Measurements from ENCODE around the gene UCHL1. TPM values are rescaled to one million over a fixed set of nuclear protein-coding genes. Genes with fewer than 3 reads are reported as not detected.

The UCHL1 gene
- total RNA-seq, 4 donors from 2014 or later = 3.5 to 81.4 (median 46.4) TPM

- DNase-seq = no peak
- intact Hi-C loops (cut with DNase I; ENCODE audit: low total_unique reads) = no loop called here
- Histone ChIP-seq H3K36me3 (no peaks in the 10 kb centered on the region), H3K27ac (no peak overlapping the region), H3K4me3 (no peak overlapping the region), H3K27me3 (no peaks in the 10 kb centered on the region), H3K4me1 (no peaks in the 10 kb centered on the region), H3K9me3 (no peaks in the 10 kb centered on the region)
- TF ChIP-seq POLR2A (IDR thresholded peaks at IDR 0.05) = no peak
- TF ChIP-seq CTCF (IDR thresholded peaks at IDR 0.05) = no peak
Observed at GRCh38 chr4:41285864-41286235, 29.1 kb downstream of the UCHL1 start.

- intact Hi-C loops (cut with DNase I; ENCODE audit: low total_unique reads) = no loop called here
- no peaks in the 10 kb centered on the region for H3K27me3 ChIP-seq
- no peaks in the 10 kb centered on the region for H3K36me3 ChIP-seq
- no peaks in the 10 kb centered on the region for H3K4me1 ChIP-seq
- no peak for TF ChIP-seq CTCF (IDR thresholded peaks at IDR 0.05)
- TF ChIP-seq POLR2A (IDR thresholded peaks at IDR 0.05) = no peak
- H3K27ac ChIP-seq = no peak overlapping the region
- H3K9me3 ChIP-seq = no peaks in the 10 kb centered on the region
- no peak for DNase-seq
- no peak overlapping the region for H3K4me3 ChIP-seq
Observed at GRCh38 chr4:41287005-41287404, 30.3 kb downstream of the UCHL1 start.

- H3K36me3 ChIP-seq = no peaks in the 10 kb centered on the region
- no peak for DNase-seq
- H3K4me3 ChIP-seq = no peak overlapping the region
- no peaks in the 10 kb centered on the region for H3K27me3 ChIP-seq
- intact Hi-C loops (cut with DNase I; ENCODE audit: low total_unique reads) = no loop called here
- TF ChIP-seq CTCF (IDR thresholded peaks at IDR 0.05) = no peak
- TF ChIP-seq POLR2A (IDR thresholded peaks at IDR 0.05) = no peak
- no peaks in the 10 kb centered on the region for H3K9me3 ChIP-seq
- no peak overlapping the region for H3K27ac ChIP-seq
- H3K4me1 ChIP-seq = no peaks in the 10 kb centered on the region
Observed at GRCh38 chr4:41287852-41288251, 31.1 kb downstream of the UCHL1 start.

- Histone ChIP-seq H3K9me3 (no peaks in the 10 kb centered on the region), H3K36me3 (no peaks in the 10 kb centered on the region), H3K4me1 (no peaks in the 10 kb centered on the region), H3K27me3 (no peaks in the 10 kb centered on the region), H3K27ac (no peak overlapping the region), H3K4me3 (no peak overlapping the region)
- no peak for DNase-seq
- no peak for TF ChIP-seq POLR2A (IDR thresholded peaks at IDR 0.05)
- no peak for TF ChIP-seq CTCF (IDR thresholded peaks at IDR 0.05)
- intact Hi-C loops (cut with DNase I; ENCODE audit: low total_unique reads) = no loop called here
Observed at GRCh38 chr4:41288254-41288653, 31.5 kb downstream of the UCHL1 start.

- no peaks in the 10 kb centered on the region for H3K27me3 ChIP-seq
- no peaks in the 10 kb centered on the region for H3K36me3 ChIP-seq
- TF ChIP-seq CTCF (IDR thresholded peaks at IDR 0.05) (no peak), POLR2A (IDR thresholded peaks at IDR 0.05) (no peak)
- no peak for DNase-seq
- H3K9me3 ChIP-seq = no peaks in the 10 kb centered on the region
- H3K4me1 ChIP-seq = no peaks in the 10 kb centered on the region
- intact Hi-C loops (cut with DNase I; ENCODE audit: low total_unique reads) = loop anchor here (5.0 kb wide), 1 partner anchor 372 kb away; no protein-coding TSS in a partner anchor
- no peak overlapping the region for H3K27ac ChIP-seq
- H3K4me3 ChIP-seq = no peak overlapping the region
Observed at GRCh38 chr4:41290479-41290878, 33.8 kb downstream of the UCHL1 start.

All from uterus (tissue), 4 donors.